HepG2 (cell line): Measurements from ENCODE around the gene HPS3. TPM values are rescaled to one million over a fixed set of nuclear protein-coding genes. Genes with fewer than 3 reads are reported as not detected.
A peak's percentile ranks its signal among the peaks of the same experiment; 100 is the strongest.

ENCODE experiments used
- ARNT2 ChIP-seq: sonication (generic); formaldehyde crosslinking; IDR thresholded peaks from 2 replicates; pipeline ENCODE4 v1.8.0; 2022; ENCODE audit warnings: mild to moderate bottlenecking, low read depth, missing genetic modification reagents, moderate library complexity
- CAMTA2 ChIP-seq: sonication (generic); formaldehyde crosslinking; IDR thresholded peaks from 2 replicates; pipeline ENCODE4 v1.4.0; 2020; ENCODE audit warnings: mild to moderate bottlenecking, missing genetic modification reagents, borderline replicate concordance
- CREB3 ChIP-seq: sonication (generic); formaldehyde crosslinking; IDR thresholded peaks from 2 replicates; pipeline ENCODE4 v1.5.0; 2020; ENCODE audit warnings: missing genetic modification reagents
- CREM ChIP-seq, 2 experiments: sonication (generic) in 1 of 2; formaldehyde crosslinking in 1 of 2; IDR thresholded peaks; 2 replicates each; pipeline versions ENCODE4 v1.4.0 to v1.6.1; 2016 to 2020; ENCODE audit warnings: antibody characterized with exemption in 1 of 2, mild to moderate bottlenecking in 1 of 2, missing genetic modification reagents in 1 of 2
- HIVEP1 ChIP-seq: sonication (generic); formaldehyde crosslinking; IDR thresholded peaks from 2 replicates; pipeline ENCODE4 v1.4.0; 2020; ENCODE audit warnings: mild to moderate bottlenecking, missing genetic modification reagents
- MXD1 ChIP-seq: sonication (generic); formaldehyde crosslinking; IDR thresholded peaks from 2 replicates; pipeline ENCODE4 v1.4.0; 2020; ENCODE audit warnings: mild to moderate bottlenecking, missing genetic modification reagents
- REST ChIP-seq, 2 experiments: IDR thresholded peaks; 2 replicates each; pipeline ENCODE4 v1.6.1; 2011 to 2012; ENCODE audit warnings: low read length in 2 of 2, borderline replicate concordance in 1 of 2, low read depth in 1 of 2, mild to moderate bottlenecking in 1 of 2, moderate library complexity in 1 of 2
- RXRA ChIP-seq: sonication (generic); formaldehyde crosslinking; IDR thresholded peaks from 2 replicates; pipeline ENCODE4 v1.5.1; 2020; ENCODE audit warnings: missing genetic modification reagents
- ZBTB20 ChIP-seq: sonication (generic); formaldehyde crosslinking; IDR thresholded peaks from 2 replicates; pipeline ENCODE4 v1.8.1; 2023; ENCODE audit warnings: missing genetic modification reagents, low read depth, mild to moderate bottlenecking, borderline replicate concordance
- ZBTB34 ChIP-seq: sonication (generic); formaldehyde crosslinking; IDR thresholded peaks from 2 replicates; pipeline ENCODE4 v1.8.0; 2022; ENCODE audit warnings: mild to moderate bottlenecking, missing genetic modification reagents
- ZNF260 ChIP-seq: sonication (generic); formaldehyde crosslinking; IDR thresholded peaks from 2 replicates; pipeline ENCODE4 v1.4.0; 2020; ENCODE audit warnings: missing genetic modification reagents, low read depth, mild to moderate bottlenecking, borderline replicate concordance
- ZNF503 ChIP-seq: sonication (generic); formaldehyde crosslinking; IDR thresholded peaks from 2 replicates; pipeline ENCODE4 v1.4.0; 2020; ENCODE audit warnings: missing genetic modification reagents
- ZNF569 ChIP-seq: sonication (generic); formaldehyde crosslinking; IDR thresholded peaks from 2 replicates; pipeline ENCODE4 v1.5.0; 2020; ENCODE audit warnings: mild to moderate bottlenecking, missing genetic modification reagents, moderate library complexity, borderline replicate concordance
- ZNF780A ChIP-seq: sonication (generic); formaldehyde crosslinking; IDR thresholded peaks from 2 replicates; pipeline ENCODE4 v1.8.0; 2022; ENCODE audit warnings: mild to moderate bottlenecking, missing genetic modification reagents, moderate library complexity
- polyA plus RNA-seq, 8 experiments: library from polyadenylated mRNA; depleted of rRNA in 3 of 8; stranded (reverse) in 7 of 8; unstranded in 1 of 8; fragments of >200 nt; fragmentation: Illumina TruSeq in 4 of 8; extraction: Trizol in 4 of 8; gene quantifications; 2 replicates each; pipeline versions ENCODE4 v1.2.1 to v1.2.3, GENCODE V29; 2011 to 2016; ENCODE audit warnings: low read depth in 4 of 8, missing spikeins in 1 of 8, mixed read lengths in 1 of 8; ENCODE audit not compliant: insufficient read depth in 1 of 8
- total RNA-seq, 5 experiments: library from RNA; depleted of rRNA; stranded (reverse); fragments of >200 nt; fragmentation: Illumina TruSeq; extraction: Trizol; gene quantifications; 2 replicates each; pipeline ENCODE4 v1.2.3, GENCODE V29; 2016; ENCODE audit warnings: low read depth in 1 of 5

The HPS3 gene
- total and polyA plus RNA-seq, 2 of the 13 experiments (the other 11 are each of a cell fraction or from before 2014, with no cell fraction given): 9.5 to 18.9 TPM

- TF ChIP-seq ZNF569 (CRISPR knock-in tag) (no peak), ZBTB20 (no peak), ZBTB34 (CRISPR knock-in tag) (no peak), CAMTA2 (CRISPR knock-in tag) (no peak), CREM (IDR thresholded peaks at IDR 0.05) (peak; percentile 66), CREM (CRISPR knock-in tag; IDR thresholded peaks at IDR 0.05) (no peak), CREB3 (peak; percentile 97), RXRA (peak; percentile 73; the same call in 1 of the 2 replicates), ZNF780A (CRISPR knock-in tag) (no peak), MXD1 (peak; percentile 68; the same call in 1 of the 2 replicates), ARNT2 (peak; percentile 78), ZNF503 (CRISPR knock-in tag) (peak; percentile 74; the same call in 1 of the 2 replicates), ZNF260 (CRISPR knock-in tag) (0 out of 2 replicates have a peak, but pooled peaks have one; percentile 42), REST (IDR thresholded peaks at IDR 0.05; ENCODE audit: borderline replicate concordance in 1 of 2, low read depth in 1 of 2, low read length in 2 of 2) (no peak), HIVEP1 (CRISPR knock-in tag) (no peak; the same call in 1 of the 2 replicates)
These were observed 43.0 kb upstream of the HPS3 start, which contains the start of gene HLTF (continued) for GRCh38 chr3:149086232-149086988.
